ENCODE measurements around the gene MCM5.
A peak's percentile ranks its signal among the peaks of the same experiment; 100 is the strongest.
"Not testable (repeated sequence)": the region's sequence is repeated elsewhere in the genome, so short reads cannot be mapped to it uniquely, and the experiment has no call there.

The MCM5 gene

DNA sequence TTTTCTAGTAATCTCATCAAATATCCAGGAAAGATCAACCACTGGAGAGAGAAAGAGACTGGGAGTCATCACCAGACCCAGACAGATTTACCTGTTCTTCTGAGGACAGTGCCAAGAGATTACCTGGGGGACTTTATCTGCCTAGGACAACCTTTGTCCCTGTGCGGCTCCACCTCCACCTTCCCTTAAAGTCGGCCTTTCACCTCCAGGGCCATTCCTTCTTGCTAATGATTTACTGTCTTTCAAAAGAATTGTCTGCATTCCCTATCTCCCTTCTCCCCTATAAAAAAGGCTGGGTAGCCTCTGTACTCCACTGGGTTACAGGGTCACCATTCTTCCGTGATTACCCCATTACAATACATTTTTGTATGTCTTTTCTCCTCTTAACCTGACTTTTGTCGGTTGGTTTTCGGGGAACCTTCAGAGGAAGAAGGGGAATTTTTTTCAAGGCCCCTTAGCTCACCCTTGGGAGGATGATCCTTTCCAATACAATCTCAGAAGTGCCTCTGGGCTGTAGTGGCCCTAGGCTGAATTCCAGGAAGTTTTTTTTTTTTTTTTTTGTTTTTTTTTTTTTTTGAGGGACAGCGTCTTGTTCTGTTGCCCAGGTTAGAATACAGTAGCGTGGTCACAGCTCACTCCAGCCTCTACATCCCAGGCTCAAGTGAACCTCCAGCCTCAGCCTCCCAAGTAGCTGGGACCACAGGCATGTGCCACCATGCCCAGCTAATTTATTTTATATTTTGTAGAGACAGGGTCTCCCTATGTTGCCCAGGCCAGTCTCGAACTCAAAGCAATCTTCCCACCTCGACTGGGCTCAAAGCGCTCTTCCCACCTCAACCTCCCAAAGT lies 20.6 kb upstream of the MCM5 start:
- DNase-seq: no peak

DNA sequence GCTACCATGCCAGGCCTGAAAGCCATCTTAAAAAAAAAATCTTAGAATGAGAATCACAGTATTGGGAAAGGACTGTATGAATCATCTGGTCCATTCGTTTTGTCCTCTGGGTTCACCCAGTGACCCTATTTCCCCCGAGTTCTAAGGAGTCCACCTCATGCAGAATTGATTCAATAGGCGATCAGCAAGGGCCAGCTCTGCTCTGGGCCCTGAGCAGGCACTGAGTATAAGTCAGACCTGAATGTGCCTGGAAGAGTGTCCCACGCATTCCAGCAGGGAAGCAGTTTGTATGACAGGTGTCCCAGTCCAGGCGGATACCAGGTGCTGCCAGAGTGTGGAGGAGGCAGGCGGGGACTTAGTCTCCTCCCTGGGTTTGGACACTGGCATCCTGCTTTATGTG lies 19.9 kb upstream of the MCM5 start:
- DNase-seq: no peak

DNA sequence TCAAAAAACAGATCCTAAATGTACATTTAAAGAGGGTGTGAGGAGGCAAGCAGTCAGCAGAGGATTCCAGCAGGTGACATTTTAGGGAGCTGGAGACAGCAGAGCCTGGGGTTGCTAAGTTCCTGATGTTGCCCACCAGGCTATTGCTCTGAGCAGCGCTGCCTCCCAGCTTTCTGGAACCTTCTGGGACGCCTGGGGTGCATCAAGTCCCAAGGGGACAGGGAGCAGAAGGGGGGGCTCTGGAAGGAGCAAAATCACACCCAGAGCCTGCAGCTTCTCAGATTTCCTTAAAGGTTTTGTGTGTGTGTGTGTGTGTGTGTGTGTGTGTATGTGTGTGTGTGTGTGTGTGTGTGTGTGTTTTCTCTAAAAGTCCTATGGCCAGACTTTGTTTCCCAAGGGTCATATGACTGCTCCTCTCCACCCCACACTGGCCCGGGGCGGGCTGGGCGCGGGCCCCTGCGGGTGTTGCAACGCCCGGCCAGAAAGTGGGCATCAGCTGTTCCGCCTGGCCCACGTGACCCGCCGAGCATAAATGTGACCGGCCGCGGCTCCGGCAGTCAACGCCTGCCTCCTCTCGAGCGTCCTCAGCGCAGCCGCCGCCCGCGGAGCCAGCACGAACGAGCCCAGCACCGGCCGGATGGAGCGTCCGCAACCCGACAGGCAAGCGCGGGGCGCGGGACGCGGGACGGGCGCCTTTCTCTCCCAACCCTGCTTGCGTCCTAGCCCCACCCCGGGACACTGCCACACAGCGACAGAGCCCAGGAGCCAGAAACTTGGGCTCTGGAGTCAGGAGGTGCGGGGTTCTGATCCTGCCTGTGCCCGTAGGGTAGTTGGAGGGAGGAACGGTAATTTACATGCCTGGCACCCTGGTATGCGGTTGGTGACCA lies 19.2 kb upstream of the MCM5 start, which contains the start of gene HMOX1:
HMOX1 (plus strand) TSS at position 560 of the 887 bp plus-strand sequence; CDS start at position 638, 78 bp downstream.
- DNase-seq: peak; percentile 91

DNA sequence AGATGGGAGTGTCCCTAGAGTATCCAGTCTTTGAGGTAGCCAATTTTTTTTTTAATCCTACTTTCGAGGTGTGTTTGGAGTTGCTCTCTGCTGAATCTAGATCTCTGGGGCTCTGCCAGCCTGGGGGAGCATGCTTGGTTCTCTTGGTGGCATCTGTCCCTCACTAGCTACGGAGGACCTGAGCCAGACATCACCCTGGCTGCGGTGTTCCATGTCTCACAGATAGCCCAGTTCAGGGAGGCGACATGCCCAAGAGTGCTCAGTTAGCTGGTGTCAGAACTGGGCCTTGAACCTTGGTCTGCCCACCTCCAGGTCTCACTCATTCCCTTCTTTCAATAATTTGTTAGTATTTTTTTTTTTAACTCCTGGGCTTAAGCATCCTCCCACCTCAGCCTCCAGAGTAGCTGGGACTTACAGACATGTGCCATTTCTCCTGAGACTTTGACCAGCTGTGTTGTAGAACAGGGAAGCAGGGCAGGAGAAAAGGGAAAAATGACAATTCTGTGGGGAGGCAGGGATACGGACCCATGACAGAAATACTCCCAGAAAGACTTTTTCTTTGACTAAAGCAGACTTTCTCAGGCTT lies 18.4 kb upstream of the MCM5 start:
- DNase-seq: no peak

DNA sequence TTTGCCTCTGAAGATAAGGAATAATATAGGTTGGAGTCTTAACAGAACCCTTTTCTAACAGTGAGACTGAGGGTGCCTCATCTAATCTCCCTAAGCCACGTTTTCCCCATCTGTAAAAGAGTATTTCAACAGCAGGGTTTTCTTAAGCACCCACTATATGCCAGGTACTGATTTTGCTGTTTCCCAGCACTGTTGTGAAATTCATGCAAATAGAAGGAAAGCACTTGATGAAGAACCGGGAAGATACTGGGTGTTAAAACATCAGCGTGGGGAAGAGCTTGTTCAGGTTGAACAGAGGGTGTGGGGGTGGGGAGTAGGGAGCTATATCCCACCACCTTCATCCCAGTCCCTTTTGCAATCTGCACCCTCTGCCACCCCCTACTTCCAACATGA lies 16.3 kb upstream of the MCM5 start:
- no peak for DNase-seq

- DNase-seq: no peak
Observed at GRCh38 chr22:35384527-35384926, 15.4 kb upstream of the MCM5 start.

DNA sequence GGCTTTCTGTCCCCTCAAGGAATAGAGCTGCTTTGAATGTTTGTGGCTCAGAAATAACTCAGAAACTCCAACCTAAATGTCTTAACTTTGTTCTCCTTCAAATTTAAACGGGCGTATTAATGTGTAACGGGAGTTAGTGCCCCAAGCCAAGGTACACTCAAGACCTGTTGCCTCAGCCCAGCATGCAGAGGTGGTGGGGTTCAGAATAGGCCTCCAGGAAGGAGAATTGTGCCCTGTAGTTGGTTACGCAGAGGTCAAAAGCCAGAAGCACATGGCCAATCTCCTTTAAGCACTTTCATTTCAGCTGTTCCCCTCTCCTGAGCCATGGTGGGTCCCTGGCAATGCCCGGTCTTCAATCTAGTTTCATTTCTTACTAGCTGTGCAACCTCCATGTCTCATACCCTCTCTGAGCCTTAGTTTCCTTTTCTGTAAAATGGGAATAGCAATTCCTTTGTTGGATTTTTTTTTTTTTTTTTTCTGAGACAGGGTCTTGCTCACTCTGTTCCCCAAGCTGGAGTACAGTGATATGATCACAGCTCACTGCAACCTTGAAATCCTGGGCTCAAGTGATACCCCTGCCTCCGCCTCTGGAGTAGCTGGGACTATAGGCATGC lies 14.9 kb upstream of the MCM5 start:
- DNase-seq: no peak

- DNase-seq: no peak
Observed at GRCh38 chr22:35386670-35387288, 13.2 kb upstream of the MCM5 start.

- no peak for DNase-seq
Observed at GRCh38 chr22:35390933-35391332, 9.0 kb upstream of the MCM5 start.

GRCh38 chr22:35392357-35392756 lies 7.6 kb upstream of the MCM5 start:
- DNase-seq: no peak

- no peak for DNase-seq
Observed at GRCh38 chr22:35393116-35394010, 6.6 kb upstream of the MCM5 start.

DNA sequence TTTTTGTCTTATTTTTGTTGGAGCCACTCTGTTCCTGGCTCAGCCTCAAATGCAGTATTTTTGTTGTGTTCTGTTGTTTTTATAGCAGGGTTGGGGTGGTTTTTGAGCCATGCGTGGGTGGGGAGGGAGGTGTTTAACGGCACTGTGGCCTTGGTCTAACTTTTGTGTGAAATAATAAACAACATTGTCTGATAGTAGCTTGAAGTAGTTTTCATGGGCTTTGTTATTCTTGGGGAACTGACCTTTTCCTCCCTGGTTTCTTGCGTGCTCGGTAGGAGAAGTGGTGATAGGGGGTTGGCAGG lies 6.0 kb upstream of the MCM5 start:
- no peak for DNase-seq

DNA sequence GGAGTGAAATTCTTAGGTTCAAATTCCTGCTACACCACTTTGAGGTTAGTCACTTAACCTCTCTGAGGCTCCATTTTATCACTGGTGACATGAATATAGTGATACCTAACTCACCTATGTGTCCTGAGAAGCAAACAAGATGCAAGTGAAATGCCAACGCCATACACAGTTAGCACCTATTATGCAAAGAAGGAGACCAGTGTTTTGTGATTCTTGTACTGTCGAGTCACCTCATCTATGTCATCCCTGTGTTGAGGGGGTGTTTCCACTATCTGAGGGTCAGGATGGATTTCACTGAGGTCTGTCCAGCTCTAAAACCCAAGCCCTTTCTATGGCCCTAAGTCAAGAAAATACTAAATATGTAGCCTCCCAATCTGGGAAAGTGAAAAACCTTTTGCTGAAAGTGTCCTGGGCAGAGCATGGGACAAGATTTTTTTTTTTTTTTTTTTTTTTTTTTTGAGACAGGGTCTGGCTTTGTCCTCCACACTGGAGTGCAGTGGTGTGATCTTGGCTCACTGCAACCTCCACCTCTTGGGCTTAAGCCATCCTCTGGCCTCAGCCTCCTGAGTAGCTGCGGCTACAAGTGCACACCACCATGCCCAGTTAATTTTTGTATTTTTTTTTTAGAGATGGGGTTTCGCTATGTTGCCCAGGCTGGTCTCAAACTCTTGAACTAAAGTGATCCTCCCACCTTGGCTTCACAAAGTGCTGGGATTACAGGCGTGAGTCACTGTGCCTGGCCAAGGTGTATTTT lies 5.0 kb upstream of the MCM5 start:
- no peak for DNase-seq

GRCh38 chr22:35396622-35397021 lies 3.3 kb upstream of the MCM5 start:
- not testable (repeated sequence) for DNase-seq

GRCh38 chr22:35397095-35397904 lies 2.6 kb upstream of the MCM5 start:
- DNase-seq: no peak

DNA sequence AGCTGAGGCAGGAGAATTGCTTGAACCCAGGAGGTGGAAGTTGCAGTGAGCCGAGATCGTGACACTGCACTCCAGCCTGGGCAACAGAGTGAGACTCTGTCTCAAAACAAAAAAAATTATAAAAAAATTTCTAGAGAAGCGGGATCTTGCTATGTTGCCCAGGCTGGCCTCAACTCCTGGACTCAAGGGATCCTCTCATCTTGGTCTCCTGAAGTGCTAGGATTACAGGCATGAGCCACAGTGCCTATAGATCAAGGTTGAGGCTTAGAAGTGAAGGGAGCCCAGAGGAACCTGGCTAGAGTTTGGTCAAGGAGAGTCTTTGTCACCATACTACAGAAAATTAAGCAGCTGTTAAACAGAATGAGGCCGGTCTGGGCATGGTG lies 1.4 kb upstream of the MCM5 start:
- DNase-seq: no peak

- no peak for DNase-seq
Observed at GRCh38 chr22:35399114-35399677, 744 bp upstream of the MCM5 start.

- no peak for DNase-seq
Observed at GRCh38 chr22:35400501-35400790, 506 bp downstream of the MCM5 start.

DNA sequence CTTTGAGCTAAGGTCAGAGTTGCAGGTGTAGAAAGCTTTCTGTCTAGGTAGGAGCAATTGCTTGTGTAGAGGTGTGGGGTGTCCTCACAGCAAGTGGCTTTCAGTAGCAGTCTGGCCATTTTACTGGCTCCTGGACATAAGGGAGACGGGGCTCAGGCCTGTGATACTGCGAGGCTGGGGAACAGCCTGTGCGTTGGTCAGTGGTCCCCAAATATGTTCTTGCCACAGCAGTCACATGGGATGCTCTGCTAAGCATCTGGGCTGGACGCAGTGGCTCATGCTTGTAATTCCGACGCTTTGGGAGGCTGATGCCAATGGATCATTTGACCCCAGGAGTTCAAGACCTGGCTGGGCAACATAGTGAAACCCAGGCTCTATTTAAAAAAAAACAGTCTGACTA lies 1.9 kb downstream of the MCM5 start:
- no peak for DNase-seq

- no peak for DNase-seq
Observed at GRCh38 chr22:35403356-35403755, 3.4 kb downstream of the MCM5 start.

Measured in fibroblast of skin of scalp (primary cell).